ENCODE results near the gene CRABP2. TPM values are rescaled to one million over a fixed set of nuclear protein-coding genes. Genes with fewer than 3 reads are reported as not detected.
A peak's percentile ranks its signal among the peaks of the same experiment; 100 is the strongest.

The CRABP2 gene
- total and polyA plus RNA-seq, 11 donors = 0.46 to 11.4 (median 1.4) TPM; not detected in 3

DNA sequence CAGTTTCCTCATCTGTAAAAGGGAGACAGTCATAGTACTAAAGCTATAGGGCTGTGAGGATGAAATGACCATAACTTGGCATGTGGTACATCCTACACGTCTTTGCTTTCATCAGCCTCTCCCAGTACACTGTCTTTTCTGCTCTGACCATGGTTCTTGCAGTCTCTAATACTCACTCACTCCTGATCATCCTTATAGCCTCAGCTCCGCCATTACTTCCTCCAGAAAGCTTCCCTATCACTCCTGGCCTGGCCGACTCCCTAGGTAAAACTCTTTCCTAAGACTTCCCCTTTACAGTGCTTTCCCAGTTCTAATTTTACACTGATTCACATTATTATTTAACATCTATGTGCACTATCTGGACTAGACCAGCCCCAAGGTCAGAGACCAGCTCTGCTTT lies 40.5 kb upstream of the CRABP2 start:
- H3K36me3 ChIP-seq = peaks cover 0 to 36% (median 27%) of the 10 kb centered on the region in 9 donors
- no peaks in the 10 kb centered on the region for H3K9me3 ChIP-seq
- peak overlapping the region; percentile 96 to 100 (median 99) for H3K27ac ChIP-seq
- TF ChIP-seq, protein P1, sequence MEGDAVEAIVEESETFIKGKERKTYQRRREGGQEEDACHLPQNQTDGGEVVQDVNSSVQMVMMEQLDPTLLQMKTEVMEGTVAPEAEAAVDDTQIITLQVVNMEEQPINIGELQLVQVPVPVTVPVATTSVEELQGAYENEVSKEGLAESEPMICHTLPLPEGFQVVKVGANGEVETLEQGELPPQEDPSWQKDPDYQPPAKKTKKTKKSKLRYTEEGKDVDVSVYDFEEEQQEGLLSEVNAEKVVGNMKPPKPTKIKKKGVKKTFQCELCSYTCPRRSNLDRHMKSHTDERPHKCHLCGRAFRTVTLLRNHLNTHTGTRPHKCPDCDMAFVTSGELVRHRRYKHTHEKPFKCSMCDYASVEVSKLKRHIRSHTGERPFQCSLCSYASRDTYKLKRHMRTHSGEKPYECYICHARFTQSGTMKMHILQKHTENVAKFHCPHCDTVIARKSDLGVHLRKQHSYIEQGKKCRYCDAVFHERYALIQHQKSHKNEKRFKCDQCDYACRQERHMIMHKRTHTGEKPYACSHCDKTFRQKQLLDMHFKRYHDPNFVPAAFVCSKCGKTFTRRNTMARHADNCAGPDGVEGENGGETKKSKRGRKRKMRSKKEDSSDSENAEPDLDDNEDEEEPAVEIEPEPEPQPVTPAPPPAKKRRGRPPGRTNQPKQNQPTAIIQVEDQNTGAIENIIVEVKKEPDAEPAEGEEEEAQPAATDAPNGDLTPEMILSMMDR (IDR thresholded peaks at IDR 0.05) = no peak
- no peak for TF ChIP-seq POLR2A (IDR thresholded peaks at IDR 0.05)
- H3K27me3 ChIP-seq = no peaks in the 10 kb centered on the region
- intact Hi-C loops (cut with DNase I) = no loop called here
- whole genome bisulfite sequencing, 4 donors = 54 to 68% (median 59%) methylated on average over 3 of the region's 3 CpGs
- peak overlapping the region in 8 of 12 donors; percentile 42 to 100 (median 92) for H3K4me3 ChIP-seq
- H3K4me1 ChIP-seq = peaks cover 22 to 70% (median 56%) of the 10 kb centered on the region in 12 donors
- DNase-seq (peak in 1 of 5 donors; percentile 7), ATAC-seq (no peak)

DNA sequence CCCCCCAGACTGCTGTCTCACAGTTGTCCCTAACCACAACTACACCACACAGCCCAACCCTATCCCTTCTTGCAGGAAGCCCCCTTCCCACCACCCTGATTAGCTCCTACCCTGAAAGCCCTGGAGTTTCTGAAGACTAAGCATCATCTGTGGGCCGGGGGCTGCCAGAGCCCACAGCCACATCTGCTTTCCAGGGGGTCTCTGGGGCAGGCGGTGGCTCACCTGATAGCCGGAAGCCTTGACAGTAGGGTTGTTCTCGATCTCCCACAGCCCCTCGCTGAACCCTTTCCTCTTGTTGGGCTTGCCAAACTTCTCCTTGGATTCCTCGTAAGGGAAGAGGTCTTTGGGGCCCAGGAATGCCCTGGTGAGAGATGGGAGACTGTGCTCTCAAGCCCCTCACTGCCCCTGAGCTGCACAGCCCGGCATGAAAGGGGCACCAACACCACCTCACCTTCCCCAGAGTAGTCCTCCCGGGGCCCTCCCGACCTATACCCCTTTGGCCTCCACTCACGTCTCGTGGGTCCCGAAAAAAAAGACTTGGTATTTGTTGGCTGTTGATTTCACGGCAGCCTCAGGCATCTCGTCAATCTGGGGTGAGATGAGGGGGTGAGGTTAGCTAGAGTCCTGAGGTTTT lies 39.5 kb upstream of the CRABP2 start:
- Histone ChIP-seq H3K4me3 (no peak overlapping the region), H3K4me1 (peaks cover 22 to 70% (median 59%) of the 10 kb centered on the region in 12 donors), H3K27me3 (no peaks in the 10 kb centered on the region), H3K36me3 (peaks cover 0 to 36% (median 27%) of the 10 kb centered on the region in 9 donors), H3K9me3 (no peaks in the 10 kb centered on the region), H3K27ac (peak overlapping the region in 11 of 12 donors; percentile 13 to 100 (median 99))
- ATAC-seq (no peak), DNase-seq (peak in 2 of 5 donors; percentile 16 to 29)
- intact Hi-C loops (cut with DNase I) = no loop called here
- TF ChIP-seq, protein P1 (IDR thresholded peaks at IDR 0.05) = no peak
- no peak for TF ChIP-seq POLR2A (IDR thresholded peaks at IDR 0.05)
- 76 to 83% (median 81%) methylated on average over 14 of the region's 14 CpGs for WGBS, 4 donors

- 72 to 79% (median 75%) methylated on average over 9 to 12 of the region's 12 CpGs for WGBS, 4 donors
- TF ChIP-seq, protein P1 (IDR thresholded peaks at IDR 0.05) = no peak
- TF ChIP-seq POLR2A (IDR thresholded peaks at IDR 0.05) = no peak
- H3K4me3 ChIP-seq = no peak overlapping the region
- peaks cover 0 to 36% (median 27%) of the 10 kb centered on the region in 9 donors for H3K36me3 ChIP-seq
- intact Hi-C loops (cut with DNase I) = no loop called here
- H3K27ac ChIP-seq = peak overlapping the region in 8 of 12 donors; percentile 9 to 100 (median 98)
- ATAC-seq (no peak), DNase-seq (peak in 2 of 5 donors; percentile 16 to 36)
- no peaks in the 10 kb centered on the region for H3K27me3 ChIP-seq
- peaks cover 21 to 66% (median 56%) of the 10 kb centered on the region in 12 donors for H3K4me1 ChIP-seq
- no peaks in the 10 kb centered on the region for H3K9me3 ChIP-seq
Measured at GRCh38 chr1:156744344-156744743, 39.0 kb upstream of the CRABP2 start.

GRCh38 chr1:156743367-156744302 lies 38.3 kb upstream of the CRABP2 start:
- H3K4me1 ChIP-seq = peaks cover 21 to 59% (median 50%) of the 10 kb centered on the region in 12 donors
- H3K36me3 ChIP-seq = peaks cover 0 to 36% (median 27%) of the 10 kb centered on the region in 9 donors
- no peak for ATAC-seq
- H3K27me3 ChIP-seq = no peaks in the 10 kb centered on the region
- no peak for TF ChIP-seq POLR2A (IDR thresholded peaks at IDR 0.05)
- TF ChIP-seq, protein P1 (IDR thresholded peaks at IDR 0.05) = no peak
- H3K4me3 ChIP-seq = no peak overlapping the region
- H3K27ac ChIP-seq = peak overlapping the region in 5 of 12 donors; percentile 9 to 100 (median 33)
- intact Hi-C loops (cut with DNase I) = no loop called here
- H3K9me3 ChIP-seq = no peaks in the 10 kb centered on the region
- DNase-seq = peak in 2 of 5 donors; percentile 23 to 64
- WGBS, 4 donors = 70 to 75% (median 73%) methylated on average over 14 of the region's 14 CpGs

All from heart left ventricle (tissue), 16 donors.